Smooth muscle cell (in vitro differentiated cells): ENCODE measurements around the gene SUMF2. TPM values are rescaled to one million over a fixed set of nuclear protein-coding genes. Genes with fewer than 3 reads are reported as not detected.
A peak's percentile ranks its signal among the peaks of the same experiment; 100 is the strongest.
"Not testable (repeated sequence)": the region's sequence is repeated elsewhere in the genome, so short reads cannot be mapped to it uniquely, and the experiment has no call there.

Experiments used
- DNase-seq: peaks from one replicate; lab custom pipeline; 2025; ENCODE audit not compliant: unreplicated experiment; lab: John Stamatoyannopoulos, UW
- H2AFZ ChIP-seq: fragments of 200-600 bp; sonication (generic); 2 replicates; pipeline ENCODE4 v1.6.0; 2016; ENCODE audit warnings: antibody characterized with exemption, low read depth, mild to moderate bottlenecking
- H3F3A ChIP-seq: fragments of 200-600 bp; sonication (generic); 2 replicates; pipeline ENCODE4 v1.6.0; 2017; ENCODE audit warnings: antibody characterized with exemption, low read depth
- H3K27ac ChIP-seq: fragments of 200-600 bp; sonication (generic); 2 replicates; pipeline ENCODE4 v1.5.1; 2016; ENCODE audit warnings: low read depth, mild to moderate bottlenecking
- H3K27me3 ChIP-seq: fragments of 200-600 bp; sonication (generic); 2 replicates; pipeline ENCODE4 v1.6.1; 2016; ENCODE audit warnings: low read depth, mild to moderate bottlenecking
- H3K36me3 ChIP-seq: fragments of 200-600 bp; sonication (generic); 2 replicates; pipeline ENCODE4 v1.5.1; 2016; ENCODE audit warnings: low read depth
- H3K4me1 ChIP-seq: fragments of 200-600 bp; sonication (generic); 2 replicates; pipeline ENCODE4 v1.5.1; 2016; ENCODE audit warnings: low read depth
- H3K4me2 ChIP-seq: fragments of 200-600 bp; sonication (generic); 2 replicates; pipeline ENCODE4 v1.6.0; 2016; ENCODE audit warnings: mild to moderate bottlenecking
- H3K4me3 ChIP-seq: fragments of 200-600 bp; sonication (generic); 2 replicates; pipeline ENCODE4 v1.5.1; 2016; ENCODE audit warnings: mild to moderate bottlenecking
- H3K79me2 ChIP-seq: fragments of 200-600 bp; sonication (generic); 2 replicates; pipeline ENCODE4 v1.6.0; 2016; ENCODE audit warnings: low read depth, mild to moderate bottlenecking
- H3K9ac ChIP-seq: fragments of 200-600 bp; sonication (generic); 2 replicates; pipeline ENCODE4 v1.6.0; 2016; ENCODE audit warnings: low read depth
- H3K9me3 ChIP-seq: fragments of 200-600 bp; sonication (generic); replicated peaks from 2 replicates; pipeline ENCODE4 v1.5.1; 2016; ENCODE audit warnings: low read depth
- H4K20me1 ChIP-seq: fragments of 200-600 bp; sonication (generic); 2 replicates; pipeline ENCODE4 v1.6.0; 2016; ENCODE audit warnings: low read depth
- WGBS: methylation state at CpG from one replicate; pipeline ENCODE4 v1.1.7; 2016; ENCODE audit warnings: low lambda C conversion rate; 5-methylcytosine and 5-hydroxymethylcytosine counted together
- polyA plus RNA-seq: library from polyadenylated mRNA; unstranded; fragments of >200 nt; fragmentation: Nextera tagmentation; extraction: Ambion mirVana; gene quantifications from 2 replicates; pipeline ENCODE4 v1.2.1, GENCODE V29; 2016
- total RNA-seq: library from RNA; depleted of rRNA; stranded (reverse); fragments of >200 nt; gene quantifications from 2 replicates; pipeline ENCODE4 v1.2.3, GENCODE V29; 2014
- TF ChIP-seq, protein P1 (sequence below): fragments of 200-600 bp; sonication (generic); IDR thresholded peaks from 2 replicates; pipeline ENCODE4 v1.5.1; 2017; ENCODE audit warnings: borderline replicate concordance, mild to moderate bottlenecking, antibody characterized with exemption; ENCODE audit not compliant: insufficient read depth, poor library complexity, severe bottlenecking

The SUMF2 gene
- total and polyA plus RNA-seq, 2 experiments from 2014 or later = 62.2 to 123 TPM

- Histone ChIP-seq H3K27me3 (no peaks in the 10 kb centered on the region), H3K4me3 (peak overlapping the region; percentile 74), H3K9me3 (no peaks in the 10 kb centered on the region), H3K9ac (peak overlapping the region; percentile 39), H3K27ac (peak overlapping the region; percentile 9), H3K36me3 (no peaks in the 10 kb centered on the region), H3K4me2 (peak overlapping the region; percentile 87), H3K79me2 (peaks cover 16% of the 10 kb centered on the region), H3F3A (no peaks in the 10 kb centered on the region), H4K20me1 (no peaks in the 10 kb centered on the region), H3K4me1 (peaks cover 4% of the 10 kb centered on the region), H2AFZ (peak overlapping the region; percentile 91)
- 3% methylated on average over 27 of the region's 27 CpGs for whole genome bisulfite sequencing
- TF ChIP-seq, protein P1, sequence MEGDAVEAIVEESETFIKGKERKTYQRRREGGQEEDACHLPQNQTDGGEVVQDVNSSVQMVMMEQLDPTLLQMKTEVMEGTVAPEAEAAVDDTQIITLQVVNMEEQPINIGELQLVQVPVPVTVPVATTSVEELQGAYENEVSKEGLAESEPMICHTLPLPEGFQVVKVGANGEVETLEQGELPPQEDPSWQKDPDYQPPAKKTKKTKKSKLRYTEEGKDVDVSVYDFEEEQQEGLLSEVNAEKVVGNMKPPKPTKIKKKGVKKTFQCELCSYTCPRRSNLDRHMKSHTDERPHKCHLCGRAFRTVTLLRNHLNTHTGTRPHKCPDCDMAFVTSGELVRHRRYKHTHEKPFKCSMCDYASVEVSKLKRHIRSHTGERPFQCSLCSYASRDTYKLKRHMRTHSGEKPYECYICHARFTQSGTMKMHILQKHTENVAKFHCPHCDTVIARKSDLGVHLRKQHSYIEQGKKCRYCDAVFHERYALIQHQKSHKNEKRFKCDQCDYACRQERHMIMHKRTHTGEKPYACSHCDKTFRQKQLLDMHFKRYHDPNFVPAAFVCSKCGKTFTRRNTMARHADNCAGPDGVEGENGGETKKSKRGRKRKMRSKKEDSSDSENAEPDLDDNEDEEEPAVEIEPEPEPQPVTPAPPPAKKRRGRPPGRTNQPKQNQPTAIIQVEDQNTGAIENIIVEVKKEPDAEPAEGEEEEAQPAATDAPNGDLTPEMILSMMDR = peak; percentile 19
- peak; percentile 13 for DNase-seq
Measured at GRCh38 chr7:56033671-56034432, 30.2 kb upstream of the SUMF2 start.

DNA sequence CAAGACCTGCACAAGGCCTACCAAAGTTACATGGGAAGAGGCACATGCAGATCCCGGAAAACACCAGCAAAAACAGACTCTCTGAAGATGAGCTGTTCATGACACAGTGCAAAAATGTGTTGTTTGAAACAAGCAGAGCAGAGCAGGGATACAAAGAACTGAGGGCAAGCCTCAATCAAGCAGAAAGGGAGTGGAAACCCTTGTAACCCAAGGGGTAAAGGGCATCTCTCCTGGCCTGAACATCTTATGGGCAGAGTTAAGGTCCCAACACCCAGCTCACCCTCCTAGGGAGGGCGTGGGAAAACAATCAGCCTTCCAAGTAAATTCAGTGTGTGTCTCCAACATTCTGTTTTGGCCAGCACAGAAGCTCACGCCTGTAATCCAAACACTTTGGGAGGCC, 23.4 kb upstream of the SUMF2 start:
- H3F3A ChIP-seq = no peaks in the 10 kb centered on the region
- no peaks in the 10 kb centered on the region for H3K27me3 ChIP-seq
- no peaks in the 10 kb centered on the region for H3K4me1 ChIP-seq
- H3K9ac ChIP-seq = no peak overlapping the region
- no peaks in the 10 kb centered on the region for H3K36me3 ChIP-seq
- no peaks in the 10 kb centered on the region for H3K9me3 ChIP-seq
- H3K79me2 ChIP-seq = peaks cover 9% of the 10 kb centered on the region
- H2AFZ ChIP-seq = no peak overlapping the region
- WGBS = 90% methylated on average over 3 of the region's 3 CpGs
- no peaks in the 10 kb centered on the region for H4K20me1 ChIP-seq
- TF ChIP-seq, protein P1 = no peak
- no peak overlapping the region for H3K4me2 ChIP-seq
- no peak overlapping the region for H3K4me3 ChIP-seq
- DNase-seq = no peak
- H3K27ac ChIP-seq = no peak overlapping the region

- DNase-seq, H3K4me2 ChIP-seq, H3K27ac ChIP-seq, H3K4me1 ChIP-seq, H4K20me1 ChIP-seq, H3K9ac ChIP-seq, H3K4me3 ChIP-seq, H3K9me3 ChIP-seq, H3K36me3 ChIP-seq, H2AFZ ChIP-seq, H3K27me3 ChIP-seq: not testable (repeated sequence)
- H3F3A ChIP-seq = peaks cover 16% of the 10 kb centered on the region
- 98% methylated on average over 2 of the region's 2 CpGs for WGBS
- H3K79me2 ChIP-seq = peaks cover 10% of the 10 kb centered on the region
Measured at GRCh38 chr7:56045758-56046157, 18.3 kb upstream of the SUMF2 start.

DNA sequence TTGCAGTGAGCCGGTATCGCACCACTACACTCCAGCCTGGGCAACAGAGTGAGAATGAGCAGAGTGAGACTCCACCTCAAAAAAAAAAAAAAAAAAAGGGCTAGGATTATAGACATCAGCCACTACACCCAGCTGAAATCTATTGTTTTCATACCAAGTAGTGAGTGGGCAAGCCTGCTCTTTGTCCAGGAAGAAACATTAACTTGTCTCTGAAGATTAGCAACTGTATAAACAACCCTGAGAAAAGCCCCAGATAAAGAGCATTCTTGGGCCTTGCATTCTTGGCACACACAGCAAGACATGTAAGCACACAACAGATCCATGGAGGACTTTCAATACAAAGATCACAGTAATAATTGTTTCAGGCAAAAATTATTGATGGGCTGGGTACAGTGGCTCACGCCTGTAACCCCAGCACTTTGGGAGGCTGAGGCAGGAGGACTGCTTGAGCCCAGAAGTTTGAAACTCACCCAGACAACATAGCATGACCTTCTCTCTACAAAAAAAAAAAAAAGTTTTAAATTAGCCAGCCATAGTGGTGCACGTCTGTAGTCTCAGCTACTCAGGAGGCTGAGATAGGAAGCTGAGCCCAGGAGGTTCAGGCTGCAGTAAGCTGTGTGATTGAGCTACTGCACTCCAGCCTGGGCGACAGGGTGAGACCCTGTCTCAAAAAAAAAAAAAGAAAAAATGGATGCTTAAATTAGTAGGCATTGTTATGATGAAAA, 17.2 kb upstream of the SUMF2 start:
- H3F3A ChIP-seq = peaks cover 16% of the 10 kb centered on the region
- peak overlapping the region; percentile 79 for H3K27ac ChIP-seq
- H3K36me3 ChIP-seq = no peaks in the 10 kb centered on the region
- no peaks in the 10 kb centered on the region for H3K27me3 ChIP-seq
- H3K4me2 ChIP-seq = peak overlapping the region; percentile 43
- peaks cover 13% of the 10 kb centered on the region for H3K79me2 ChIP-seq
- no peak overlapping the region for H3K9ac ChIP-seq
- H3K4me1 ChIP-seq = peaks cover 3% of the 10 kb centered on the region
- WGBS = 59% methylated on average over 5 of the region's 5 CpGs
- H2AFZ ChIP-seq = no peak overlapping the region
- H4K20me1 ChIP-seq = no peaks in the 10 kb centered on the region
- H3K4me3 ChIP-seq = no peak overlapping the region
- TF ChIP-seq, protein P1 = no peak
- no peaks in the 10 kb centered on the region for H3K9me3 ChIP-seq
- no peak for DNase-seq

DNA sequence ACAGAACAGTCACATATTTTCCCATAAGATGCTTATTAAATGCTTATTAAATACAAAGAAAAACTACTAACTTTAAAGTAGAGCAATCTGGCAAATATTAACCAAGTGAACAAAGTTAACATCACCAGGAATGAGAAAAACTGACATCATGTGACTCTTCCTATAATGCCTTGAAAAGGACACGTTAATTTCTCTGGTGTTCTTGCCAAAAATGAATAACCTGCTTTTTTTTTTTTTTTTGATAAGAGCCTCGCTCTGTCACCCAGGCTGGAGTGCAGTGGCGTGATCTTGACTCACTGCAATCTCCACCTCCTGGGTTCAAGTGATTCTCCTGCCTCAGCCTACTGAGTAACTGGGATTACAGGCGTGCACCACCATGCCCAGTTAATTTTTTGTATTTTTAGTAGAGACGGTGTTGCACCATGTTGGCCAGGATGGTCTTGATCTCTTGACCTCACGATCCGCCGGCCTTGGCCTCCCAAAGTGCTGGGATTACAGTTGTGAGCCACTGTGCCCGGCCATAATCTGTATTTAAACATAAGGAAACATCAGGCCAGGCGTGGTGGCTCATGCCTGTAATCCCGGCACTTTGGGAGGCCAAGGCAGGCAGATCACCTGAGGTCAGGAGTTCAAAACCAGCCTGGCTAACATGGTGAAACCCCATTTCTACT, 16.5 kb upstream of the SUMF2 start:
- H3K9me3 ChIP-seq, H3K9ac ChIP-seq, H4K20me1 ChIP-seq, H3K27me3 ChIP-seq, H3K36me3 ChIP-seq, H3K4me1 ChIP-seq, H2AFZ ChIP-seq, H3K4me3 ChIP-seq, DNase-seq: not testable (repeated sequence)
- Histone ChIP-seq H3K4me2 (peak overlapping the region; percentile 43), H3K79me2 (peaks cover 20% of the 10 kb centered on the region), H3K27ac (peak overlapping the region; percentile 79), H3F3A (peaks cover 16% of the 10 kb centered on the region)
- WGBS = 69% methylated on average over 11 of the region's 11 CpGs
